Upper lobe of left lung (tissue), 4 donors: ENCODE results near the gene PCDHGA2.

Source experiments
- CTCF ChIP-seq, 6 experiments: fragments of 450-650 bp in 4 of 6; fragments of 200-600 bp in 2 of 6; sonication (generic) in 2 of 6; IDR thresholded peaks; one replicate each; pipeline ENCODE4 v1.5.1; 2016 to 2019; ENCODE audit warnings: antibody characterized with exemption in 6 of 6
- POLR2A ChIP-seq, 4 donors: fragments of 450-650 bp; IDR thresholded peaks; one replicate each; pipeline ENCODE4 v1.5.1; 2016 to 2017; ENCODE audit warnings: antibody characterized with exemption in 4 of 4, mild to moderate bottlenecking in 2 of 4

- no peak for TF ChIP-seq POLR2A (IDR thresholded peaks at IDR 0.05)
- TF ChIP-seq CTCF (IDR thresholded peaks at IDR 0.05) = no peak
These were observed 18.9 kb upstream of the PCDHGA2 start for GRCh38 chr5:141319699-141320098.
